GM18507 (cell line): ENCODE results near the gene GSTM3.
"Not testable (repeated sequence)": the region's sequence is repeated elsewhere in the genome, so short reads cannot be mapped to it uniquely, and the experiment has no call there.

Source experiments
- DNase-seq: peaks from one replicate; pipeline ENCODE4 v3.0.0; 2011; ENCODE audit warnings: low read depth; ENCODE audit not compliant: insufficient read length; ENCODE audit errors: extremely low spot score
- FAIRE-seq: peaks from 2 replicates; lab custom pipeline; 2011; peaks lifted over from hg19 to GRCh38; lab: Jason Lieb, UNC

The GSTM3 gene

DNA sequence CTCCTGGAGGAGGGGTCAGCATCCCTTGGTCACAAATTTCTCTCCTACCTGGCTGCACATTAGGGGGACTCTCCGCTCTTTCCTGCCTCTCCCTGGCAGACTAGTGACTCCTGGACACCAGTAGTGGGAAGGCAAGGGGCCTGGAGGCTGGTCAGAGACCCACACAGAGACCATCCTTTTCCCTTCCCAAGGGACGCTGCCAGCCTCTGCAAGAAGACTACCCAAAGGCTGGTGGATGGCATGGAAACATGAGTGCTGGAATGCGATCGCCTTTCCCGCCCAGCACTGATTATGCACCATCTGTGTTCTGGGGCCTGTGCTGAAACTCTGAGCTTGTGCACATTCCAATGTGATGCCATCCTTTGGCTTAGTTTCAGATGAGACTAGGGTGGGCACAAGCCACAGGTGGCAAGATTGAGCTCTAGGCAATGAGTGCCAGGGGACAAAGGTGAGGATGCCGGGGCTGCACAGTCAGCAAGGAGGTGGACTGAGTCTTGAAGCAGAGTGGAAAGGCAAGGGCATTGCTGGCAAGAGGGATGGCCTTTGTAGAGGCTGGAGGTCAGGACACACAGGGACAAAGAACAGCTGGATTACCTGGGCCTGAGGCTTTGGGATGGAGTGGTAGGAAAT, 35.5 kb upstream of the GSTM3 start:
- no peak for FAIRE-seq
- no peak for DNase-seq

DNA sequence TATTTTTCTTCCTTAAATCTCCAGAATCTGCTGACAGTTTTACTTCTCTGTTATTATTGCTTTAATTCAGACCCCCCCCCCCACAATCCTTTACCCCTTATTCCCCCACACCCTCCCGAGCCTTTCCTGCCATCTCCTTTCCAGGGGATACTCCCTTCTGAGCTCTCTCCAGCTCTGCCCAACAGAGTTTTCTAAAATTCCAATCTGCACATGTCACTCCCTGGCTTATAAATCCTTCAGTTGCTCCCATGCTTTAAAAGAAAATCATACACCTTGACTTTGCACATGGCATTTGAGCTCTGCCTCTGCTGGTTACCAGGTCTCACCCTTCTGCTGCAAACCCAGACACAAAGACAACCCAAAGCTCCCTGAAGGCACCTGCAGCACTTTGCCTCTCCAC, 34.6 kb upstream of the GSTM3 start:
- no peak for DNase-seq
- FAIRE-seq: no peak

DNA sequence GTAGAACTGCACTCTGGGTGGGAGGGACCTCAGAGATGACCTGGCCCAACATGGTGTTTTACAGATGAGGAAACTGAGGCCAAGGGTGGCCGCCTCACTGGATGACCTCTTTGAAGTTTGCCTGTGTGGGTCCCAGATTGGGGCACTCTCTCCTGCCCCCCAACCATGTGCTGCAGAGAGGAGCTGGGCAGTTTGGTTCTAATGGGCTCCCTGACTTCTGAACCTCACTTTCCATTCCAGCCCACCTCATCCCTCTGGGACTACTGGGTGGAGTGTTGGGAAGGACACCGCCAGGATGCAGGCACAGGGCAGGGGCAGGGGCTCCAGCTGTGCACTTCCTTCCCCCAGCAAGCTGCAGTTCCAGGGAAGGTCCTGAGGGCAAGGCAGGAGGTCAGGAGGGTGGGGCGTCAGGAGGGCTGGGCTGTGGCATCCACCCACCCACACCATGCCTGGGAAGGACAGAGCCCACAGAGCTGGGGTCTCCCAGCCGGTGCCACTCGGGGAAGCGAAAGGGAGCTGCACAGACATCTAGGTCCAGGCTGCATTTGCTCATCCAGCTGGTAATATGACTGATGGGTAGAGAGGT, 33.2 kb upstream of the GSTM3 start:
- DNase-seq (no peak), FAIRE-seq (no peak)

DNA sequence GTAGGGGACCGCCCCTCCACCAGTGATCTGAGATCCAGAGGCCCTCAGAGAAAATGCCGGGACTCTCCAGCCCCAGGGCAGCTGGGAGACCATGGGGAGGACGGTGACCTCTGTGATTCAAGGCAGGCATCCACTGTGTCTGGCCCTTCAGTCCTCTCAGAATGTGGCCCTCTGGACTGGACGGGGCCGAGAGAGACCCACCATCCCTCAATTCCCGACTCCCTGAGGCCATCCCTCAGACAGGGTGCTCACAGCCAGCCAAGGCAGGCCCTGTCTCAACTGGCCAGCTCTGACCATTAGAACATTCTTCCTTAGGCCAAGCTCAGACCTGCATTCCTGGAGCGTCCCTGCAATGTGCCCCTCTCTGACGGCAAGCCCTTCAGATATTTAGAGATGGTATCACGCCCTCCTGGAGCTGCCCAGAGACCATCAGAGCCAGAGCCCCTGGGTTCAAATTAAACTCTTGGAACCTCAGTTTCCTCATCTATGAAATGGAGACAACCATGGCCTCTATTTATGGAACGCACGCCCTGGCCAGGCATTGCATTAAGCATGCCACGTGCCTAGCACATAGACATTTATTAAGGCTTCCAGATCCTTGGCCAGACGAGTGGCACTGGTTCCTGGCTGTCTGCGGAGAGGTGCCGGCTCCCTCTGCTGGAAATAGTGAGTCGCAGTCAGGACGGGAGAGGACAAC, 32.5 kb upstream of the GSTM3 start:
- peak; percentile 77 for FAIRE-seq
- peak; percentile 63 for DNase-seq

DNA sequence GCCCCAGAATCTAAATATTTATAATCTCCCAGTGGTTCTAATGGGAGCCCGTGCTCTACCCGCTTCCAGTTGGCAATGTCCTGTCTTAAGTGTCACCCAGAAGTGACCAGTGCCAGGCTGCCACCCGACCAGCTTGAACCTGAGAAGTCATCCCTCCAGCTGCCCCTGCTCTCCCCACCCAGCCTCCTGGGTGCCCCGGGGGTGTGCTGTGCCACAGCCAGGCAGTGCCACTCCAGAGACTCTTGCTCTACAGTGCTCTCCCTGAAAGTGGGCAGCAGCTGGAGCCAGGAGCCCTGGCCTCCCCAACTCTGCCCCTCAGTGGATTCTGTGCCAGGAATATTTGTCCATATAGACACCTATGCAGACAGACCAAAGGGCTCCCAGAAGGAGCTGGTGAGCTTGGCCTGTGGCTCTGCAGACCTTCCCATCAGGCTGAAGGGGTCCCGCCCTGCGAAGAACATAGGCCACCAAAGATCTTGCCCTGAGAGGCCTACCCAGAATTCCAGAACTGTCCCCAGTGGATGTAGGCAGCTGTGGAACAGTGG, 31.9 kb upstream of the GSTM3 start:
- no peak for FAIRE-seq
- no peak for DNase-seq

DNA sequence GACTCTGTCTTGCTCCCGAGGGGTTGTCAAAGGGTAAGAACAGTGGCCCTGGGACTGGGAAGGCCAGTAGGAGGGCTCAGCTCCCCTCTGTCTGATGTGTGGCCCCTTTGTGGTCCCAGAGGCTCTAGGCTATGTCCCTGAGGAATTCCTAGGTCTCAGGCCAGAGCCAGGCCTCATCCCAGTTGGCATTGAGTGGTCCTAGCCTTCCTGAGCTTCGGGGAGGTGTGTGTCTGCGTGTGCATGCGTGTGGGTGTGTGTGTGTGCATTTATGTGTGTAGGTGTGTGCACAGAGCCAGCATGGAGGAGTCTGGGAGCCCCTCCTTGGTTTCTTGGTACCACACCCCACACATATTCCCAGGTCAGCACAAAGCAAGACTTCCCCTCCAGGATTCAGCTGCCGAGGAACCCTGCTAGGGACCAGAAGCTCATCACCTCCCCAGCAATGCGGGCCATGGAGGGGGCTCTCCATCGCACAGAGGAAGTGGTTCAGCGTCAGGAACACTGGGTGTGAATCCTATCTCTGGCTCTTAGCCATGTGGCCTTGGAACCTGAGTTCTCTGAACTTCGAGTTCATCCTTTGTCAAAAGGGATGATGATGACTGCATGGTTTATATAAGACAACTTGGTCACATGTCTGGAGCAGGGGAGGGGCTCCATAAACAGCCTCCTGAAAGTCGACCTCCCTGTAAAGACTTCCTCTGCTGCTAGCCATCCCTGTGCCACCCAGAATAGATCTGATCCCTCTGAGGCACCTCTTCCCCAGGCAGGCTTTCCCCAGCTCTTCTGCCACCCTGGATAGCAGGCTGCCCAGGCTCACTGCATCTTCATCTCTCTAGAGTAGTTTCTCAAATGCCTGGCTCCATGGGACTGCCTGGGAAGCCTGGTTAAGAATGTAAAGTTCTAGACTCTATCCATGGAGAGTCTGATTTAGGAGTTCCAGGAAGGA, 31.1 kb upstream of the GSTM3 start:
- DNase-seq (no peak), FAIRE-seq (no peak)

DNA sequence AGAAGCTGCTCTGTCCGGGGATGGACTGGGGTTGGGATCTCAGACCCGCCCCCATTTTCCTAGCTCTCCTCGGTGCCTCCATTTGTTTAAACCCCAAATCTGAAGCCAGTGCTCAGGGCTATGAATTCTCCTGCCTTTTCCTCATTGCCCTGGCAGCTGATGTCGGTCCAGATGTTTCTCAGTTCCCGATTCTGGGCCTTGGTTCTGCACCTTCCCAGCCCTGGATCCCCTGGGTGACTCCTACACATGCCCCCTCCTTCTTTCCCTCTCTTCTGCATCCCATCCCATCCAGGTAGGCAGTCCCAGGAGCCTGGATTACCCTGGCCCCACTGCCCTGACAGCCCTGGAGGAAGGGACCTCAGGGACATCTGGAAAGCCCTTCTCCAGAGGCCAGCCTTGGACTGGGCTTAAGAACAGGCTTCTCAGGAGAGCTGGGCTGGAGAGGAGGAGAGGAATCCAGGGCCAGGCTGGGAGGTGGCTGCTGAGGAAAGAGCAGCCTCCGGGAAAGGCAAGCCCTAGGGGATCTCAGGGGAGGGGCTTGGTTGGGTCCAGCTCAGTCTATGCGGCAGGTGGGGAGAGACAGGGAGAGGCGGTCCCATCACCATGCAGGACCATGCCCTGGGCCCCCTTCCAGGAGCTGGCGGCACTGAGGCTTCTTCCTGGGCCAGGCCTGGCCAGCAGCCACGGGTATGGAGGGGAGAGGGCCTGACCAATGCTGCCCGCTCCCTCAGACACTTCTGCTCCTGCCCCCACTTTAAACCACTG, 29.7 kb upstream of the GSTM3 start:
- no peak for FAIRE-seq
- no peak for DNase-seq

DNA sequence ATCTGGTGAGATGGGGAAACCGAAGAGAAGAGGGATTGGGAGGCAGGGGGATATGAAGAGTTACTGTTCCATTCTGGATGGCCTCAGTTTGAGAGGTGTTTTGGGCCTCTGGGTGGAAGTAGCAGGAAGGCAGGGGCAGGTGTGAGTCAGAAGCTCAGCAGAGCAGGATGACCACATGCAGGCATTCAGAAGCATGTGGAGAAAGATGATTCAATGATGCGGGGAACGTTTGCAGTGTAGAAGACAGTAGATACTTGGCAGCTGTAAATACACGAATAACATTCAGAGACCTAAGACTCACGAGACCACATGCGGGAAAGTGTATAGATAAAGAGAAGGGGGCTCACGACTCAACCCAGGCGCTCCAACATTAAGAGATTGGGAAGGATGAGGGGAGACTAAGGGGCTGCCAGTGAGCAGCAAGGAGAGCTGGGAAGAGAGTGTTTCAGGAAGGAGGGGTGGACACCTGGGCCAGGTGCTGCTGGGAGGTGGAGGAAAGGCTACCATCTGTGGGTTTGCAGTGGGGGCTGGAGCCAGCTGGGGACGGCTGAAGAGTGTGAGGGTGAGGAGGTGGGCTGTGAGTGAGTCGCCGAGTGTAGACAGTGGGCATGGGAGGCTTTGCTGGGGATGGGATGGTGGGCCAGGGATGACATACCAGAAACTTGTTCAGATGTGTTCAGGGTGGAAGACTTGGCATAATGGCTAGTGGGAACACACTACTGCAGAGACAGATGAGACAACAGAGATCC, 28.7 kb upstream of the GSTM3 start:
- FAIRE-seq (no peak), DNase-seq (no peak)

DNA sequence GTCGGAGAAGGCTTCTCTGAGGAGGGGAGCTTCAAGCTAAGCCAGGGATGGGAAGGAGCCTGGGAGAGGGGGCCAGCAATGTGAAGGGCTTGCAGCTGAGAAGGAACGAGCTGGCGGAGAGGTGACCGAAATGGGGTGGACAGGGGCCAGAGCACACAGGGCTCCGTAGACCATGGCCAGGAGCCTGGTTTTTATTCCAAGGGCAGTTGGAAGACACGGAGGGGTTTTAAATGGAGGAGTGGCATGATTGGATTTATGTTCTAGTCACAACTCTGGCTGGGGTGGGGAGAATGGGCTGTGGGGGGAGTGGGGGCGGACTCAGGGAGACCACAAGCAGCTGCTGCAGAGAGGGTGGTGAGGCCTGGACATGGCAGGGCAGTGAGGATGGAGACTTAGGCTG, 28.0 kb upstream of the GSTM3 start:
- DNase-seq (no peak), FAIRE-seq (no peak)

DNA sequence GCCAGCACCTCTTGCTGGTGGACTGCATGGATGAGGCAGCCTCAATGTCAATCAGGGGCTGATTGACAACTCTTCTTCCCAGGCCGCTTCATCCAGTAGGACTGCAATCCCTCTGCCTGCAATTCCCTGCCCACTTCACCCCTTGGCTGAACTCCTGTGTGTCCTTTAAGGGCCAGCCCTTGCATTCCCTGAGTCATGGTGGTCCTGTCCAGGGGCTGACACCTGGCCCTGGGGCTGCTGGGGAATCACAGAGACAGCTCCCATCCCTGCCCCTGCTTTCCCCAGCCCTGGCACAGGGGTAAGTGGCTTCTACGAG, 27.5 kb upstream of the GSTM3 start:
- DNase-seq (no peak), FAIRE-seq (no peak)

DNA sequence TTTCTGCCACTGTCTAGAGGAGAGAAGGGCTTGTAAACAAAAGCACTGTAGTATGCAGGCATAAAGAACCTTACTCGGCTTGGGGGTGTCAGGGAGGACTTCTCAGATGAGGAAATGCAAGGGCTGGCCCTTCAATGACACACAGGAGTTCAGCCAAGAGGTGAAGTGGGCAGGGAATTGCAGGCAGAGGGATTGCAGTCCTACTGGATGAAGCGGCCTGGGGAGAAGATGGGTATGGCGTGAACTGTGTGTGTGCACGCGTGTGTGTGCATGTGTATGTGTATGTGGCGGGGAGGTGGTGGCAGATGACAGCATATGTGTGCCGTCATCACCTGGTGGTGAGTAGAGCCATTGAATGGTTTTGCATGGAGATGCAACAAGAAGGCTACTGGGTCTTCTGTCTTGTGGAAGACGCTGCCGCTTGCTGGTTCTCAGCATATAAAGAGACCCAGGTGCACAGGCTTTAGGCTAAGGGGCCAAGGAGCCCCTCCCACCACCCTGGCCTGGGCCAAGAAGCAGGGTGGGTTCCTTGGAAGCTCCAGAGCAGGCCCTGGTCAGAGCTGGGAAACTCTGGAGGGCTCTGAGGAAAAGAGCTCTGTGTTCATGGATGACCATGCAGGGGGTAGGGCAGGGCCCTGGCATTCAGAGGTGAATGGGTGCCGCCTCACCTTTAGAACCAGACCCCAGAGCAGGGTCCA, 26.9 kb upstream of the GSTM3 start:
- FAIRE-seq (no peak), DNase-seq (no peak)

DNA sequence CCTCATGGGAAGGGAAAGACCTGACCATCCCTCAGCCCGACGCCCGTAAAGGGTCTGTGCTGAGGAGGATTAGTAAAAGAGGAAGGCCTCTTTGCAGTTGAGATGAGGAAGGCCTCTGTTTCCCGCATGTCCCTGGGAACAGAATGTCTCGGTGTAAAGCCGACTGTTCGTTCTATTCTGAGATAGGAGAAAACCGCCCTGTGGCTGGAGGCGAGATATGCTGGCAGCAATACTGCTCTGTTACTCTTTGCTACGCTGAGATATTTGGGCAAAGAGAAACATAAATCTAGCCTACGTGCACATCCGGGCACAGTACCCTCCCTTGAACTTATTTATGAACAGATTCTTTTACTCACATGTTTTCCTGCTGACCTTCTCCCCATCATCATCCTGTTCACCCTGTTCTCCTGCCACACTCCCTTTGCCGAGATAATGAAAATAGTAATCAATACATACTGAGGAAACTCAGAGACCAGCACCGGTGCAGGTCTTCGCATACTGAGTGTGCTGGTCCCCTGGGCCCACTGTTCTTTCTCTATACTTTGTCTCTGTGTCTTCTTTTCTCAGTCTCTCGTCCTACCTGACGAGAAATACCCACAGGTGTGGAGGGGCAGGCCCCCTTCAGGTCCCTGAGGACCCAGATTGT, 26.3 kb upstream of the GSTM3 start:
- DNase-seq, FAIRE-seq: not testable (repeated sequence)

DNA sequence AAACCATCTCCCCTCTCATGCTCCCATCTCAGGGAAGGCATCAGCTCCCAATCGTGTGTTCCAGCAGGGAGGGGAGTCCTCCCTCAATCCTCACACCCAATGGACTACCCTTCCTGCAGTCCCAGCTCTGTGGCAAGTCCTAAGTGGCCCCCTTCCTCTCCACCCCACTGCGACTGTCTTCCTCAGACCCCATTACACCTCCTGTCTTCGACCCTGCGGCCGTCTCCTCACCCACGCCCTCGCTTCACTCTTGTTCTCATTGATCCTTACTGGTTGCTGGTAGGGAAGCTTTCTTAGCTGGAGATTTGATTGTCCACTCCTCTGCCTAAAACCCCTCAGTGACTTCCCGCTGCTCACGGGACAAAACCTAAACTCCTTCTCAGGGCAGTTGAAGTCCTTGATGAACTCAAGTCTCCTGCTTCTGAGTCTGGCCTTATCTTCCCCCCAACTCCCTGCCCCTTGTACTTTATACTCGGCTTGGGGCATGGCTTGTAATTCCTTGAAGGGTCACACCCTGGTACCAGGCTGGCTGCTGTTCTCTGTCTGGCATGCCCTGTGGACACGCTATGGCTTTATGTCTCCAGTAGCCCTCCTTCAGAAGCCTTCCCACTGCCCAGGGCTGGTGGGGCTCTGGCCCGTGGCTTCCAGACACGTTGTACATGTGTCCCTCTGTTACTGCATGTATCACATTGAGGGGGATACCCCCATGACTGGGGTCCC, 25.2 kb upstream of the GSTM3 start:
- FAIRE-seq (no peak), DNase-seq (no peak)

DNA sequence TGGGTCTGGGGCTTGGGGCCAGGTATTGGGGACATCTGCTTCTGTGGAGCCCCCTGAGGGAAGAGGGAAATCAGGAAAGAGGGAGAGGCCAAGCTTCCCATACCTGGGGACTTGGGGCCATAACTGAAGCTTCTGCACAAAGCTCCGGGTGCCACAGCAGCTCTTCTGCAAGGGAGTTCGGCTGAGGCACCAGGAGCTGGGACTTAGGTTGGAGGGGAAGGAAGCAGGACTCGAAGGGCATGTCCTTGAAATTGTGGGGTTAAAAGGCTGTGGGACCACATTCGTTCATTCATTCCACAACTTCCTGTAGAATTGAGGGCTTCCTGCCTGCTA, 24.6 kb upstream of the GSTM3 start:
- FAIRE-seq: no peak
- DNase-seq: no peak

DNA sequence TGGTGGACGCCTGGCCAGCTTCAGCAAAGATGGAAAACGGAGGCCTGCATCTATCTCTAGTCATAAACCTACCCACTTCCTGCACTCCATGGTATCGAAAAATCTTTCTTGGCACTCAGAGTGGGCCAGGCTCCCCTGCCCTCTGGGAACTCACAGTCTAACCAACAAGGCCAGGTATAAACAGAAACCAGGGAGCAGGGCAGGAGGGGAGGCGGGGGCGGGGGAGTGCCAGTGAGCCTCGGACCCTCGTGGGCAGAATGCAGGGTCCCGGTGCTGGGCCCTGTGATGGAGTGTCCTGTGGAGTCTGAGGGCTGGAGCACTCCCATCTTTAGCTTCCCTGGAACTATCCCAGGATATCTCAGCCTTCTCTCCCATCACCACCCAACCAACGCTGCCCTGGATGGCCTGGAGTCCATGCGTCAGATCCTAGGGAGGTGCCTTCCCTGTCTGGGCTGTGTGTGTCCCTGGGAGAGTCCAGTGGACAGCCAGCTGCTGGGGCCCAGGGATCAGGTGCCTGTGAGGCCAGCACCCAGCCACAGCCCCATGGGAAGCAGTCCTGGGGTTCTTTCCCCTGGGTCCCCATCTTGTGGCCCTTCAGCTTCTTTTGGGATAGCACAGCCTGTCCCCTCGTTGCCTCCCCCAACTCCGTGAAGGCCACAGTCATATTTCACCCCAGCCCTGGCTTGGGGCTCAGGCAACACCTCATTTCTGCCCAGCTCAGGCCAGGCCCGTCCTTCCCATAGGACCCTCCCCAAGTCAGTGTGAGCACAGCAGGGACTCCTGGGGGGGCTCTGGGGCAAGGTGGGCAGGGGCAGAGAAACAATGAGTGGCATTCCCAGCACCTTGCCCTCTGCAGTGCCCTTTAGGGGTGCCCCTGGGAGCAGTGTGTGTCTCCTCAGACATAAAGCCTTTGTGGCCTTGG, 24.0 kb upstream of the GSTM3 start:
- DNase-seq (no peak), FAIRE-seq (no peak)
